Suprapubic skin (tissue), 3 donors: Measurements from ENCODE around the gene MAPKAPK2.

Experiments used
- POLR2AphosphoS5 ChIP-seq, 3 donors: sonication (generic); formaldehyde crosslinking; IDR thresholded peaks; one replicate each; pipeline ENCODE4 v1.6.1; 2017; ENCODE audit warnings: antibody characterized with exemption in 3 of 3
- TF ChIP-seq, protein P1 (sequence below), 2 donors: fragments of 200-600 bp in 1 of 2; fragments of 450-650 bp in 1 of 2; sonication (generic) in 1 of 2; IDR thresholded peaks; one replicate each; pipeline ENCODE4 v1.5.1; 2016 to 2019; ENCODE audit warnings: antibody characterized with exemption in 2 of 2, mild to moderate bottlenecking in 1 of 2, moderate library complexity in 1 of 2

GRCh38 chr1:206751891-206752290, 67.2 kb downstream of the MAPKAPK2 start:
- no peak for TF ChIP-seq POLR2AphosphoS5 (IDR thresholded peaks at IDR 0.05)
- TF ChIP-seq, protein P1, sequence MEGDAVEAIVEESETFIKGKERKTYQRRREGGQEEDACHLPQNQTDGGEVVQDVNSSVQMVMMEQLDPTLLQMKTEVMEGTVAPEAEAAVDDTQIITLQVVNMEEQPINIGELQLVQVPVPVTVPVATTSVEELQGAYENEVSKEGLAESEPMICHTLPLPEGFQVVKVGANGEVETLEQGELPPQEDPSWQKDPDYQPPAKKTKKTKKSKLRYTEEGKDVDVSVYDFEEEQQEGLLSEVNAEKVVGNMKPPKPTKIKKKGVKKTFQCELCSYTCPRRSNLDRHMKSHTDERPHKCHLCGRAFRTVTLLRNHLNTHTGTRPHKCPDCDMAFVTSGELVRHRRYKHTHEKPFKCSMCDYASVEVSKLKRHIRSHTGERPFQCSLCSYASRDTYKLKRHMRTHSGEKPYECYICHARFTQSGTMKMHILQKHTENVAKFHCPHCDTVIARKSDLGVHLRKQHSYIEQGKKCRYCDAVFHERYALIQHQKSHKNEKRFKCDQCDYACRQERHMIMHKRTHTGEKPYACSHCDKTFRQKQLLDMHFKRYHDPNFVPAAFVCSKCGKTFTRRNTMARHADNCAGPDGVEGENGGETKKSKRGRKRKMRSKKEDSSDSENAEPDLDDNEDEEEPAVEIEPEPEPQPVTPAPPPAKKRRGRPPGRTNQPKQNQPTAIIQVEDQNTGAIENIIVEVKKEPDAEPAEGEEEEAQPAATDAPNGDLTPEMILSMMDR (IDR thresholded peaks at IDR 0.05): no peak
